Upper lobe of left lung (tissue), 6 donors: ENCODE measurements around the gene RPS5. TPM values are rescaled to one million over a fixed set of nuclear protein-coding genes. Genes with fewer than 3 reads are reported as not detected.
A peak's percentile ranks its signal among the peaks of the same experiment; 100 is the strongest.

Experiments
- ATAC-seq, 2 donors: fragments of 200-7000 bp; cut with Tn5 transposase; one replicate each; pipeline ENCODE4 v1.9.1; 2022; ENCODE audit warnings: mild to moderate bottlenecking in 2 of 2, moderate library complexity in 2 of 2; ENCODE audit not compliant: low FRiP score in 2 of 2
- DNase-seq, 2 donors: peaks; one replicate each; pipeline ENCODE4 v3.0.0-alpha.2; 2019 to 2020
- H3K27ac ChIP-seq, 4 donors: fragments of 200-600 bp; sonication (generic); one replicate each; pipeline ENCODE4 v1.5.1; 2016 to 2019
- H3K27me3 ChIP-seq, 4 donors: fragments of 200-600 bp; sonication (generic); one replicate each; pipeline ENCODE4 v1.5.1; 2017 to 2019
- H3K36me3 ChIP-seq, 4 donors: fragments of 200-600 bp; sonication (generic); one replicate each; pipeline ENCODE4 v1.5.1; 2016 to 2019
- H3K4me1 ChIP-seq, 4 donors: fragments of 200-600 bp; sonication (generic); one replicate each; pipeline ENCODE4 v1.5.1; 2018 to 2019
- H3K4me3 ChIP-seq, 4 donors: fragments of 200-600 bp; sonication (generic); one replicate each; pipeline ENCODE4 v1.5.1; 2017 to 2019; ENCODE audit warnings: mild to moderate bottlenecking in 2 of 4, moderate library complexity in 1 of 4
- H3K9me3 ChIP-seq, 4 donors: fragments of 200-600 bp; sonication (generic); one replicate each; pipeline ENCODE4 v1.5.1; 2018 to 2019
- CTCF ChIP-seq, 6 experiments: fragments of 450-650 bp in 4 of 6; fragments of 200-600 bp in 2 of 6; sonication (generic) in 2 of 6; IDR thresholded peaks; one replicate each; pipeline ENCODE4 v1.5.1; 2016 to 2019; ENCODE audit warnings: antibody characterized with exemption in 6 of 6
- EP300 ChIP-seq, 4 donors: sonication (generic); formaldehyde crosslinking; IDR thresholded peaks; one replicate each; pipeline ENCODE4 v1.5.1; 2017; ENCODE audit warnings: antibody characterized with exemption in 4 of 4, control low read depth in 2 of 4
- POLR2A ChIP-seq, 4 donors: fragments of 450-650 bp; IDR thresholded peaks; one replicate each; pipeline ENCODE4 v1.5.1; 2016 to 2017; ENCODE audit warnings: antibody characterized with exemption in 4 of 4, mild to moderate bottlenecking in 2 of 4
- POLR2AphosphoS5 ChIP-seq, 2 donors: sonication (generic); formaldehyde crosslinking; IDR thresholded peaks; one replicate each; pipeline ENCODE4 v1.5.1; 2017; ENCODE audit warnings: antibody characterized with exemption in 2 of 2
- WGBS, 2 donors: methylation state at CpG; one replicate each; pipeline ENCODE4 v1.1.5; 2017 to 2018; 5-methylcytosine and 5-hydroxymethylcytosine counted together
- total RNA-seq, 6 donors: library from RNA; depleted of rRNA in 4 of 6; stranded (reverse); fragments of >200 nt in 4 of 6; gene quantifications; one replicate each; pipeline versions ENCODE4 v1.1.0 to v1.2.1, GENCODE V29; 2016 to 2021
- donor health status: DM: no; HTN: no; CAD: no; lungs with moderate emphysema.
- donor health status: DM: no; HTN: yes; CAD: no; lungs with severe emphysema.

The RPS5 gene
- total RNA-seq, result 1,000 to 10,000 TPM in 1 of 6 donors, 100 to 1,000 TPM in 5; 291 to 1,408 (median 829) TPM

- H3K36me3 ChIP-seq, result peaks cover 4 to 33% (median 16%) of the 10 kb centered on the region in 4 donors
- DNase-seq, result peak; percentile 95 to 96
- H3K4me3 ChIP-seq, result peak within 1 kb of the TSS; percentile 56 to 93 (median 80)
- no peaks in the 10 kb centered on the region for H3K27me3 ChIP-seq
- H3K27ac ChIP-seq, result peak within 1 kb of the TSS; percentile 90 to 98 (median 94)
- peak; percentile 96 to 97 for ATAC-seq
- no peak for TF ChIP-seq CTCF (IDR thresholded peaks at IDR 0.05)
- TF ChIP-seq POLR2AphosphoS5 (IDR thresholded peaks at IDR 0.05), result peak; percentile 80 to 83
- peak in 1 of 4 donors; percentile 20 for TF ChIP-seq EP300 (IDR thresholded peaks at IDR 0.05)
- peak in 3 of 4 donors; percentile 59 to 84 (median 72) for TF ChIP-seq POLR2A (IDR thresholded peaks at IDR 0.05)
- H3K9me3 ChIP-seq, result no peaks in the 10 kb centered on the region
- peaks cover 25 to 49% (median 33%) of the 10 kb centered on the region in 4 donors for H3K4me1 ChIP-seq
- WGBS, 2 donors, result 0% methylated on average over 26 to 46 of the region's 64 CpGs
These were observed at the start of gene RPS5 for GRCh38 chr19:58386576-58387337. TSS of gene RPS5 (plus strand) at chr19:58387269. CDS start at chr19:58388138, 869 bp downstream.

GRCh38 chr19:58338336-58338735 is 48.7 kb upstream of the RPS5 start:
- peaks cover 0 to 55% (median 26%) of the 10 kb centered on the region in 4 donors for H3K36me3 ChIP-seq
- no peak overlapping the region for H3K4me3 ChIP-seq
- WGBS, 2 donors, result 98 to 100% methylated on average over 8 to 11 of the region's 11 CpGs
- H3K27ac ChIP-seq, result no peak overlapping the region
- no peaks in the 10 kb centered on the region for H3K27me3 ChIP-seq
- TF ChIP-seq EP300 (IDR thresholded peaks at IDR 0.05) (no peak), POLR2A (IDR thresholded peaks at IDR 0.05) (no peak), CTCF (IDR thresholded peaks at IDR 0.05) (no peak), POLR2AphosphoS5 (IDR thresholded peaks at IDR 0.05) (no peak)
- H3K4me1 ChIP-seq, result no peaks in the 10 kb centered on the region
- DNase-seq, result no peak
- H3K9me3 ChIP-seq, result no peaks in the 10 kb centered on the region
- no peak for ATAC-seq

GRCh38 chr19:58338825-58339558 is 48.1 kb upstream of the RPS5 start:
- WGBS, 2 donors, result 71 to 84% methylated on average over 7 to 30 of the region's 30 CpGs
- no peaks in the 10 kb centered on the region for H3K4me1 ChIP-seq
- no peak overlapping the region for H3K4me3 ChIP-seq
- no peak overlapping the region for H3K27ac ChIP-seq
- no peaks in the 10 kb centered on the region for H3K9me3 ChIP-seq
- TF ChIP-seq POLR2A (IDR thresholded peaks at IDR 0.05) (no peak), CTCF (IDR thresholded peaks at IDR 0.05) (no peak), EP300 (IDR thresholded peaks at IDR 0.05) (no peak), POLR2AphosphoS5 (IDR thresholded peaks at IDR 0.05) (no peak)
- ATAC-seq (no peak), DNase-seq (peak in 1 of 2 donors; percentile 50)
- no peaks in the 10 kb centered on the region for H3K27me3 ChIP-seq
- peaks cover 0 to 55% (median 26%) of the 10 kb centered on the region in 4 donors for H3K36me3 ChIP-seq

- Histone ChIP-seq H3K9me3 (no peaks in the 10 kb centered on the region), H3K4me3 (no peak overlapping the region), H3K27ac (no peak overlapping the region), H3K27me3 (peaks cover 0 to 12% (median 2%) of the 10 kb centered on the region in 4 donors), H3K36me3 (peaks cover 0 to 9% (median 0%) of the 10 kb centered on the region in 4 donors), H3K4me1 (peaks cover 9 to 29% (median 18%) of the 10 kb centered on the region in 4 donors)
- WGBS, 2 donors, result 73 to 82% methylated on average over 5 of the region's 5 CpGs
- TF ChIP-seq EP300 (IDR thresholded peaks at IDR 0.05) (no peak), CTCF (IDR thresholded peaks at IDR 0.05) (no peak), POLR2A (IDR thresholded peaks at IDR 0.05) (no peak), POLR2AphosphoS5 (IDR thresholded peaks at IDR 0.05) (no peak)
- ATAC-seq (no peak), DNase-seq (no peak)
These were observed 41.5 kb upstream of the RPS5 start for GRCh38 chr19:58345558-58345957.
